HG03432 (cell line): ENCODE measurements around the gene CHST13.
"Not testable (repeated sequence)": the region's sequence is repeated elsewhere in the genome, so short reads cannot be mapped to it uniquely, and the experiment has no call there.

Experiments used
- ATAC-seq: cut with Tn5 transposase; IDR thresholded peaks from one replicate; pipeline ENCODE4 v1.9.1; 2021; ENCODE audit warnings: mild to moderate bottlenecking, moderate library complexity; ENCODE audit not compliant: unreplicated experiment

The CHST13 gene

DNA sequence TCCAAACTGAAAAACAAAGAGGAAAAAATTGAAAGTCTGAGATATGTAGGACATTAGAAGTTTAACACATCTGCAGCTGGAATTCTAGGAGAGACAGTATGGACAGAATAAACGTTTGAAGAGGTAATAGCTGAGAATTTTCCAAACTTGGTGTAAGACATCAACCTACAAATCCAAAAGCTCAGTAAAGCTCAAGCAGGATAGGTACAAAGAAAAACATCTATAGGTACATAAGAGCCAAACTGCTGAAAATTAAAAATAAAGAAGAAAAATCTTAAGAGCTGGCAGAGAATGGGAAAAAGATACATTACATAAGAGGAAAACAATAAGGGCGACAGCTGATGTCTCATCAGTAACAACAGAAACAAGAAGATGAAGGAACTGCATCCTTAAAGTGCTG is 57.6 kb downstream of the CHST13 start:
- no peak for ATAC-seq

DNA sequence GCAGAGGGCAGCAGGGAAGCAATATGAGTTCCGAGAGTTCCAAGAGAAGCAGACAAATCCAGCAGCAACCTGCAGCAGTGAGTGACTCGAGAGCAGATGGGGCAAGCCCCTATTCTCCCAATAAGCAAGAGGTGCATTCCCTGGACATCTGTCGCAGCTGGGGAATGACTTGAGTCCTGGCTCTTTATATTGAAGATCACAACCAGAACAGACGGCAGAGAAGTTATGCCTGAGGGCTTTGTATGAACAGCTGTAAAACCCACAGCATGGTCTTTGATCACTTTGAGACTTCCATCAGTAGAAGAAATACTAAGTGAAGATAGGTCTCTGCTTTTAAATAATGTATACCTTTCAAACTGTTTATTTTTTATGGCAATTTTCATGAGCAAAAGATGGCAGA is 58.4 kb downstream of the CHST13 start:
- ATAC-seq: no peak

DNA sequence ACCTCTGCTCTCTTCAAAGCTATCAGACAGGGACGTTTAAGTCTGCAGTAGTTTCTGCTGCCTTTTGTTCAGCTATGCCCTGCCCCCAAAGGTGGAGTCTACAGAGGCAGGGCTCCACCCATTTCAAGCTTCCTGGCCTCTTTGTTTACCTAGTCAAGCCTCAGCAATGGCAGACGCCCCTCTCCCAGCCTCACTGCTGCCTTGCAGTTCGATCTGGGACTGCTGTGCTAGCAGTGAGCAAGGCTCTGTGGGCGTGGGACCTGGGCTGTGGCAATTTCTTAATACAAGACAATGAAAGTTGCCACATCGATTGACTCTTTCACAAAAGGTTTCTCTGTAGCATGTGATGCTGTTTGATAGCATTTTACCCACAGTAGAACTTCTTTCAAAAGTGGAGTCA is 67.6 kb downstream of the CHST13 start:
- ATAC-seq: not testable (repeated sequence)
